HG03520 (cell line): ENCODE results near the gene ODAM.
"Not testable (repeated sequence)": the region's sequence is repeated elsewhere in the genome, so short reads cannot be mapped to it uniquely, and the experiment has no call there.

ENCODE experiments used
- ATAC-seq: cut with Tn5 transposase; IDR thresholded peaks from one replicate; pipeline ENCODE4 v1.9.1; 2021; ENCODE audit warnings: mild to moderate bottlenecking, moderate library complexity; ENCODE audit not compliant: unreplicated experiment

The ODAM gene

GRCh38 chr4:70221389-70221788 is 25.9 kb downstream of the ODAM start:
- not testable (repeated sequence) for ATAC-seq

GRCh38 chr4:70221818-70222217 is 26.3 kb downstream of the ODAM start:
- ATAC-seq: not testable (repeated sequence)

- ATAC-seq: no peak
Observed at GRCh38 chr4:70225824-70226223, 30.3 kb downstream of the ODAM start, which contains the start of gene FDCSP. FDCSP (plus strand) TSS chr4:70226124; CDS start chr4:70231195, 5,071 bp downstream.

- ATAC-seq: no peak
Observed at GRCh38 chr4:70236125-70236524, 40.6 kb downstream of the ODAM start.

GRCh38 chr4:70239131-70239883 is 43.8 kb downstream of the ODAM start:
- no peak for ATAC-seq

GRCh38 chr4:70239884-70240591 is 44.5 kb downstream of the ODAM start:
- no peak for ATAC-seq

GRCh38 chr4:70242297-70242696 is 46.8 kb downstream of the ODAM start, which contains the start of gene CSN3:
CSN3 (plus strand) TSS chr4:70242597; CDS start chr4:70244820, 2,223 bp downstream.
- ATAC-seq: not testable (repeated sequence)

- no peak for ATAC-seq
Observed at GRCh38 chr4:70243091-70243490, 47.6 kb downstream of the ODAM start.

GRCh38 chr4:70251250-70251944 is 55.9 kb downstream of the ODAM start:
- ATAC-seq: no peak

- ATAC-seq: no peak
Observed at GRCh38 chr4:70251945-70252277, 56.4 kb downstream of the ODAM start.
